ENCODE results near the gene PPID.

DNA sequence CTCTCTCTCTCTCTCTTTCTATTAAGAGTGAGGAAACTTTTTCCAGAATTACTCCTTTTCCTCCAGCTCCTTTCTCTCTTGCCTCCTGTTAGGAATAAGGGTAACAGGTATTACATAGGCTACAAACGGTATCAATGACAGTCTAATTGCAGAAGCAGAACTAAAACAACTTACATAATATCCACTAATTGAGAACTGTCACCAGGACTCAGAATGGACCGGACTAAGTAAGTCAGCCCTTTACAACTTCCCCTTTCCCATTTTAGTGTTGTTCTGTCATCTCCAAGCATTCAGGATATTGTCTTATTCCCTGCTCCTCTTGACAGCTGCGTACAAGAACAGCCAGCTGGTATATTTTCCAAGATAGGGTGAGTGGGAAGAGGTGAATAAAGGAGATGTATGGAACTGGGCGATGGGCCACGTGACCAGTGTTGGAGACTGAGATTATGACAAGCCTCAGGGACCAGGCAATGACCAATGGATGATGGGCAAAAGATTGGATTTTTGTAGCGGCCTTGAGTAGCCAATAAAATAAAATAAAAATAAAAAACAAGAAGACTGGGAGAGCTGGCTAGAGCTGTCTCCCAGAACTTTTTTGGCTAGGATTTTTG lies 43.3 kb upstream of the PPID start:
- no peak for TF ChIP-seq EZH2 (IDR thresholded peaks at IDR 0.05; ENCODE audit: borderline replicate concordance, insufficient read depth, low read depth, low read length, poor library complexity, severe bottlenecking)
- TF ChIP-seq, protein P1, sequence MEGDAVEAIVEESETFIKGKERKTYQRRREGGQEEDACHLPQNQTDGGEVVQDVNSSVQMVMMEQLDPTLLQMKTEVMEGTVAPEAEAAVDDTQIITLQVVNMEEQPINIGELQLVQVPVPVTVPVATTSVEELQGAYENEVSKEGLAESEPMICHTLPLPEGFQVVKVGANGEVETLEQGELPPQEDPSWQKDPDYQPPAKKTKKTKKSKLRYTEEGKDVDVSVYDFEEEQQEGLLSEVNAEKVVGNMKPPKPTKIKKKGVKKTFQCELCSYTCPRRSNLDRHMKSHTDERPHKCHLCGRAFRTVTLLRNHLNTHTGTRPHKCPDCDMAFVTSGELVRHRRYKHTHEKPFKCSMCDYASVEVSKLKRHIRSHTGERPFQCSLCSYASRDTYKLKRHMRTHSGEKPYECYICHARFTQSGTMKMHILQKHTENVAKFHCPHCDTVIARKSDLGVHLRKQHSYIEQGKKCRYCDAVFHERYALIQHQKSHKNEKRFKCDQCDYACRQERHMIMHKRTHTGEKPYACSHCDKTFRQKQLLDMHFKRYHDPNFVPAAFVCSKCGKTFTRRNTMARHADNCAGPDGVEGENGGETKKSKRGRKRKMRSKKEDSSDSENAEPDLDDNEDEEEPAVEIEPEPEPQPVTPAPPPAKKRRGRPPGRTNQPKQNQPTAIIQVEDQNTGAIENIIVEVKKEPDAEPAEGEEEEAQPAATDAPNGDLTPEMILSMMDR (IDR thresholded peaks at IDR 0.05): no peak

Measured in B cell (primary cell).